IPS-NIHi7 (cell line): Measurements from ENCODE around the gene CFAP46.
"Not testable (repeated sequence)": the region's sequence is repeated elsewhere in the genome, so short reads cannot be mapped to it uniquely, and the experiment has no call there.

Experiments used
- DNase-seq: peaks from one replicate; pipeline ENCODE4 v3.0.0; 2012; ENCODE audit warnings: mixed read lengths; ENCODE audit errors: extremely low spot score

Gene CFAP46

GRCh38 chr10:132979491-132980425 lies 37.4 kb upstream of the CFAP46 start:
- no peak for DNase-seq

DNA sequence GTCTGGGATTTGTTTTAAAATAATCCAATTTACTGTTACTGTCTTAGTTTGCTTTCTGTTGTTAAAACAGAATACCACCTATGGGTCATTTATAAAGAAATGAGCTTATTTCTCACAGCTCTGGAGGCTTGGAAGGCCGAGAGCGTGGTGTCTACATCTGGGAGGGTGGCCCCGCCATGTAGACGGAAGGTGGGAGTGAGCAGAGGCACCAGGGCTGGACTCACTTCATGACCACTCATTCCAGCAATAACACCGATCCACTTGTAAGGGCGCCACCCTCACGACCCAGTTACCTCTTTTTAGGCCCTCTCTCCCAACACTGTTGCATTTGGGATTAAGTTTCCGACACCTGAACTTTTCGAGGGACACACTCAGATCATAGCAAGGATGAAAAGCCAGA lies 36.2 kb upstream of the CFAP46 start:
- DNase-seq: no peak

DNA sequence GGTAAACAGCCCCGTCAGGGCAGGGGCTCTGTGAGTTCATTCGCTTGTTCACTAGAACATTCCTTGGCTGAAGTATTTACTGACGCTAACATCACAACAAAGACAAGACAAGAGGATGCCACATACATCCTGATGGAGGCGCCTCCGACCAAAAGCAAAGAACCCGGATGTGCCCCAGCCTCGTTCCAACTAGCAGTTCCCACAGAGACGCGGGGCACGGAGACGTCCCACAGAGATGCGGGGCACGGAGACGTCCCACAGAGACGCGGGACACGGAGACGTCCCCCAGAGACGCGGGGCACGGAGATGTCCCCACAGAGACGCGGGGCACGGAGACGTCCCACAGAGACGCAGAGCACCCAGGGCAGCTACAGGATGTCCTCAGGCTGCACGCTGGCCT lies 35.4 kb upstream of the CFAP46 start:
- DNase-seq: no peak

- no peak for DNase-seq
Observed at GRCh38 chr10:132977076-132977475, 34.7 kb upstream of the CFAP46 start.

DNA sequence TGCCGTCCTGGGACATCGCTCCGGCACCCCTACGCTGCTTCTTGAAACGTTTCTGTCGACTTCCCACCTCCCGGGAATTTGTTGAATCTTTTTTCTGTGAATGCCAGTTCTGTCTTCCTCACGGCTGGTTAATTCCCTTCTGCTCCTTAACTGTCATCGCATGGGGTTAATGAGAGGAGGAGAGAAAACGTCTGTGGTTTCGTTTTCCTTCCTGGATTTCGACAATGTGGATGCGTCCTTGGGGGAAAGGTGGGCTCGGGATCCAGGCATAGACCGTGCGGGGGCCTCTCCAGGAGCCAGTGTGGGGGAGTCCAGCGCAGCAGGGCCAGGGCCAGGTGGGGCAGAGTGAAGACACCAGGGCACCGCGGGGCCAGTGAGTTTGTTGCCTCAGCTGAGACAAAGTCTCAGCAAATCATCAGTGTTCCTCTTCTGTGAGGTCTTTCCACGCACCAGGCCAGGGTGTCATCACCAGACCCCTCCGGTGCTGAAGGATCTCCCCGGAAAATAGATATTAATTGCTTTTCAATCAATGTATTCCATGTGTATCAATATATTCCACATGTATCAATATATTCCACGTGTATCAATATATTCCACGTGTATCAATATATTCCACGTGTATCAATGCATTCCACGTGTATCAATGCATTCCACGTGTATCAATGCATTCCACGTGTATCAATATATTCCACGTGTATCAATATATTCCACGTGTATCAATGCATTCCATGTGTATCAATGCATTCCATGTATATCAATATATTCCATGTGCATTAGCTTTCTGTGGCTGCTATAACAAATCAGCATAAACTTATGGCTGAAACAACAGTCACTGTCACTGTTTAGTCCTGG lies 33.7 kb upstream of the CFAP46 start:
- no peak for DNase-seq

DNA sequence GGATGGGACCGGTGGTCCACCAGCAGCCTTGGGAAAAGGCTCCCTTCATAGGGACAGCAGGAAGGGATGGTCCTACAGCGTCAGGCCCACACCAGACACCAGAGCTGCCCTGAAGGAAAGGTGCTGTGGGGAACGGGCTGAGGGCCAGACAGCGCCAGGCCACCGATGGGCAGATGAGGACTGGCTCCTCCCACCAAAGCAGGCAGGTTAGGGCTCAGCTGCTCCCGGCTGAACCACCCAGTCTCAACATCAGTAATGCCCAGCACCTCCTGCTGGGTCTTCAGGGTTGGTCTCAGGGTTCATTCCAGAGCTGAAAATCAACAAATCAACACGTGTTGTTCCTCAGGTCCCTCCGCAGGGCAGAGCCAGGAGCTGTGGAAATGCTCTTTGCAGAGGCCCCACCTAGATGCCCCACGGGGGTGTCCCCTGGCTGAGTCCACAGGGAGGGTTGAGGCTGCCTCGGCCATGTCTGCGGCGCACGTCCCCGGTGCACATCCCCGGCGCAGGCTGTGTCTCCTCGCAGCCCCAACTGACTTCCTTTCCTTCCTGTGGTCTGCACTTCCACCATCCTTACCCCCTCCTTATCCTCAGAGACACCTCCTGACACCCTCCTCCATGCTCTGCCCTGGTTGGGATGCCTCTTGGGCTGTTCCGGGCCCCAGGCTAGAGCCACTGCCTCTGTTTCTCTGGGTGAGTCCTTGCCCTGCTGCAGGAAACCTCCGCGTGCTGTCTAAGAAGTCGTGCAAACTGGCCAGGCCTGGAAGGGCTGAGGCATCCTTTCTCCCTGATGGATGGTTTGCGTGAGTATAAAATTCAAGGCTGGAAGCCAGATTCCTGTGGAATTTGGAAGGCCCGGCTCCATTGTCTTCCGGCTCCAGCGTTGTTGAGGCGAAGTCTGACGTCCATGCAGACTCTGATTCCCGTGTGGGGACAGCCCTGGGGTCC lies 32.8 kb upstream of the CFAP46 start:
- no peak for DNase-seq

DNA sequence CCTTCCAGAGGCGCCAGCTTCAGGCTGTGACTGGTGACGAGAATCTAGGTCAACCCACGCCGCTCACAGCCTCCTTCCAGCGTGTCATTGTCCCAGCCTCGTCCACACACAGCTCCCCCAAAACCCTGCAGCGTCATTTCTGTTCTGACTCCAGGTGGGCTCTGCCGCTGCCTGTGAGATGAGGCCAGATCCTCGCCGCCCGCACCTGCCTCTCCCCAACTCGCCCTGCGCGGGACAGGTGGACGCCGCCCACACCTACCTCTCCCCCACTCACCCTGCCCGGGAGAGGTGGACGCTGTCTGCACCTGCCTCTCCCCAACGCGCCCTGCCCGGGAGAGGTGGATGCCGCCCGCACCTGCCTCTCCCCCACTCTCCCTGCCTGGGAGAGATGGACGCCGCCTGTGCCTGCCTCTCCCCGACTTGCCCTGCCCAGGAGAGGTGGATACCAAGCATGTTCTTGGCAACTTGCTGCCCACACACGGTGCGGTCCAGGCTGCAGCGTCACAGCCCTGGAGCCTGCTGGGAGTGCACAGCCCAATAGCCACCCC lies 32.0 kb upstream of the CFAP46 start:
- no peak for DNase-seq

DNA sequence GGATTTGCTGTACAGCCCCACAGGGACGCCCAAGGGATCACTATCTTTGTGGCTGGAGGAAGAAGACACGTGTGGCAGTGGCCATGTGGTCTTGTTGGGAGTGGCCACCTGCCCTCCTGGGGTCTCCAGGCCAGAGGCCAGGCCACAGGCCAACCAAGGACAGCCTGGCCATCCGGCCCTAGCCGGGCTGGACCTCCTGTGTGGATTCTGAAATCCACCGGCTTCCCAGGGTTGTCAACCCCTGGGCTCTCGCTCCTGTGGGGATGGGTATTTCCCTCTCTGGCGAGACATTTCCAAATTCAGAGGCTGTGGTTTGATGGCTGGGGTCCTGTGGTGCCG lies 31.5 kb upstream of the CFAP46 start:
- no peak for DNase-seq

GRCh38 chr10:132972986-132973902 lies 30.9 kb upstream of the CFAP46 start:
- no peak for DNase-seq

DNA sequence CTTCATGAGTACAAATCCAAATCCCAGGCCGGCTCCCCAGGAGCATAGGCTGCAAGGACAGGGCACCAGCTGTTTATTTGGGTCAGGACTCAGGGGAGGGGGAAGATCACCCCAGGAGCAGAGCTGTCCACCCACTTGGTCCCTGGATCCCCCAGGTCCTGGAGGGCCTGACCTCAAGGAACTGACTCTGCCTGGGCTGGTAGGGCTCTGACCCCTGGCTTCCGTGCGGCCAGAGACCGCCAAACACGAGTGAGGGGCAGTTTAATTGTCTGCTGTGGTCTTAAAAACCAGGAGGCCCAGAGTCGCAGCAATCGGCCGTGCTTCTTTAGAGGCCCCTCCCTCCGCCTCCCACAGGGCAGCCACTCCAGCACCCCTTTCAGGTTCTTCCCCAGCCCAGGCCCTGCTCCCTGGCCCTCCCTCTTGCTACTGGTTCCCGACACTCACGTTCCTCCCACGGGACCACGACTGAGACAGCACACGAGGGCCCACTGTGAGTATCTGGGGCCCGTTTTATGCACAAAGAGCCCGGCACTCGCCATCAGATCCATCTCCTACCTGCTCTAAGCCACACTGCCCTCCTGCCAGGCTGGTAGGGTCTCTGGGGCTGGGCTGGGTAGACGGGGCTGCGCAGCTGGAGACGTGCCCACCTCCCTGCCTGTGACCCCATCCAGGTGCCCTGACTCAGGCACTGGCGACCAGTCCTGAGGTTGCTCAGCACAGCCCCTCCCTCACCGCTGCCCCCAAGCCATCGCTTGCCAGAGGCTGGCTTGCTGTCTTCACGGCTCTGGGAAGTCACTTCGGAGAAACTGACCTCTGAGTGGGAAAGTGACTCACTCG lies 30.0 kb upstream of the CFAP46 start:
- DNase-seq: no peak

DNA sequence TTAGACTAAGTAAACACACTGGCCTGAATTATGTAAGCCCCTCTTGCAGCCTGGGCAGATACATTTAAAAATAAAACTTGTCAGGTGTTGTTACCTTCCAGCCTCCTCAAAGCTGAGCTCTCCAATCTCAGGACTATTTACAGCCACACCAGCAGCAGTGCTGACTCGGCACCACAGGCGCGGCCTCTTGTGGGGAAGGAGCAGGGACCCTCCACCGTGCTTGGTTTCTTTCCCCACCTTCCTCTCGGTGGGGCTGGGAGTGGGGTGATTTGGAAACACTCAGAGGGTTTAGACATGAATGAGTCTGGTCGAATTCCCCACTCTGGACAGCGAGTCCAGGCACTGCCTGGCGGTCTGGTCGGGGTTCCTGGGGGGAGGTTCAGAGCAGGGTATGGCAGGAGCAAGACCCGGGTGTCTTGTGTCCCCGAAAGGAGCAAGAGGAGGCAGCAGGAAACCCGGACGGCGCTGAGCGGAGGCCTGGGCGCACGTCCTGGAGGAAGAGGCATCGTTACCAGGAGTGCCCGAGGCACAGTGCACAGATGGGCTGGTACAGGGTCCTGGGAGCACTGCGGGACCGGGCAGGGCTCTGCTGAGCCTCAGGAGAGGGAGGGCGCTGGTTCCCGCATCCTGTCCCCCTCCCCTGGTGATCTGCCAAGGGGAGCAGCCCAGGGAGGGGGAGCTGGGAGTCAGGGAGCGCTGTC lies 29.2 kb upstream of the CFAP46 start:
- DNase-seq: no peak

DNA sequence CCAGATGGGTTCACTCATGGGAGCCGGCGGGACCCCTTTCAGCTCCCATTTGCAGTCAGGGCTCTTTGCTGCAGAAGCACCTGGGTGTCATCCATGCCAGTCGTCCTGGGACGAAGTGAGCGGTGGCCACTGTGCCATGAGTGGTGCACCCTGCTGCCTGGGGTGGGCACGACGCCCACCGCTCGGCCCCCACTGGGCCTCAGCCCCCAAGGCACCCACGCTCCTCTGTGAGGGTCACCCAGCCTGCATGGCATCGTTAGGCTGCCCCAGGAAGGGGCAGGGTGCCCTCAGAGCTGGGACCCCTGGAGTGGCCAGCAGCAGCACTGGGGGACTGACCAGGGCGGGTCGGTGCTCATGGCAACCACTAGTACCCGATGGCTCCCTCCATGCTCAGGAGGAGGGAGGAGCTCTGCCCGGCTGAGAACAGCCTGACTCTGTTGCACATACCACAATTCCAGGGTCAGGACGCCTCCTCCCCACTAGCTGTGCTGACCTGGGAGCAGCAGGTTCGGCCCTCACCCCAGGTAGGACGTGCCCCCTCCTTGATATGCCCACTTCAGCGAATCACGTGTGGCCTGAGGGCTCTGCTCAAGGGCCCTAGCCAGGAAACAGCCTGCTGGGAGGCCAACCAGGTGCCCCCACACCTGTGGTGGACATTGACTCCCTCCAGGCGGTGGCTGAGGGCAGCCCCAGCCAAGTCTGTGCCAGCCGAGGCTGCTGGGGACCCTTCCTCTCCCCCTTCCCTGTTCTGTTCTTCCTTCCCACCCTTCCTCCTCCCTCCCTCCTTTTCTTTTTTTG lies 28.5 kb upstream of the CFAP46 start:
- DNase-seq: no peak

DNA sequence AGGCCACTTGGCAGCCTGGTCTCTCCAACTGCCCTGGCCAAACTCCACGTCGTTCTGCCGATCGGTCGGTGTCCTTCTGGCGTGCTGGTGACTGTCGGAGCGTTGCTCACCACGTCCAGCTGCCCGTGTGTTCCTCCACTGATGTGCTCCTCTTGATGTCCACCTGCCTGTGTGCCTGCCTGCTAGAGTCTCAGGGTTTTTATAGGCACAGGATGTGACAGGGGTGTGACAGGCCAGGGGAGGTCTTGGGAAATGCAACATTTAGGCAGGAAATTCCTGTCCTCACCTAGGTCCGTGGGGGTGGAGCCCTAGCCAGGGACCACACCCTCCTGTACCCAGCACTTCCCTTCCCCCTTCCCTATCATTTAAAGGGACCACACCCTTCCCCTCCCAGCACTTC lies 25.2 kb upstream of the CFAP46 start:
- DNase-seq: no peak

DNA sequence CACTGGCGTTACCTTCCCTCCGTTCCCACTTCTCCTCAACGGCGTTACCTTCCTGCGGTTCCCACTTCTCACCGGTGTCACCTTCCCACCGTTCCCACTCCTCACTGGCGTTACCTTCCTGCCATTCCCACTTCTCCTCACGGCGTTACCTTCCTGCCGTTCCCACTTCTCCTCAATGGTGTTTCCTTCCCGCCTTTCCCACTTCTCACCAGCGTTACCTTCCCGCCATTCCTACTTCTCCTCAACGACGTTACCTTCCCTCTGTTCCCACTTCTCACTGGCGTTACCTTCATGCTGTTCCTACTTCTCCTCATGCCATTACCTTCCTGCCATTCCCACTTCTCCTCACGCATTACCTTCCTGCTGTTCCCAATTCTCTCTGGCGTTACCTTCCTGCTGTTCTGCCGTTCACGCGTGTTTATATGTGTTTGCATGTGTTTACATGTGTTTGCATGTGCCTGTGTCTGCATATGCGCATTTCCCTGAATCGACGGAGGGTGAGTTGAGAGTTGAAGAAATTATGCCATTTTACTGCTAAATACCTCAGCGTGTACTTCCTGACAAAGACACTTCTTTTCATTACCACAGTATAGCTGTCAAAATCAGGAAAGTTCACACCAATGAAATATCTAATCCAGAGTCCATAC lies 23.2 kb upstream of the CFAP46 start:
- no peak for DNase-seq

GRCh38 chr10:132964707-132965410 lies 22.5 kb upstream of the CFAP46 start:
- not testable (repeated sequence) for DNase-seq

- no peak for DNase-seq
Observed at GRCh38 chr10:132964231-132964630, 21.9 kb upstream of the CFAP46 start.

- DNase-seq: no peak
Observed at GRCh38 chr10:132963430-132963960, 21.1 kb upstream of the CFAP46 start.
